Measurements from ENCODE around the gene SLC22A2.
A peak's percentile ranks its signal among the peaks of the same experiment; 100 is the strongest.
"Not testable (repeated sequence)": the region's sequence is repeated elsewhere in the genome, so short reads cannot be mapped to it uniquely, and the experiment has no call there.

Gene SLC22A2

GRCh38 chr6:160238761-160239751, 19.6 kb downstream of the SLC22A2 start:
- H3K4me3 Mint-ChIP-seq = no peak overlapping the region
- H3K27me3 Mint-ChIP-seq = peaks cover 9% of the 10 kb centered on the region
- peaks cover 8% of the 10 kb centered on the region for H3K9me3 Mint-ChIP-seq
- no peaks in the 10 kb centered on the region for H3K36me3 Mint-ChIP-seq
- peak overlapping the region; percentile 5 for H3K27ac Mint-ChIP-seq
- H3K4me1 Mint-ChIP-seq = no peaks in the 10 kb centered on the region

GRCh38 chr6:160238278-160238711, 20.3 kb downstream of the SLC22A2 start:
- Mint-ChIP-seq H3K4me3 (no peak overlapping the region), H3K9me3 (peaks cover 8% of the 10 kb centered on the region), H3K27ac (no peak overlapping the region), H3K36me3 (no peaks in the 10 kb centered on the region), H3K4me1 (no peaks in the 10 kb centered on the region), H3K27me3 (peaks cover 9% of the 10 kb centered on the region)

- not testable (repeated sequence) for H3K4me3 Mint-ChIP-seq, H3K27ac Mint-ChIP-seq, H3K9me3 Mint-ChIP-seq, H3K4me1 Mint-ChIP-seq, H3K27me3 Mint-ChIP-seq, H3K36me3 Mint-ChIP-seq
These were observed 20.9 kb downstream of the SLC22A2 start for GRCh38 chr6:160237597-160238275.

- H3K4me3 Mint-ChIP-seq, H3K27me3 Mint-ChIP-seq, H3K9me3 Mint-ChIP-seq, H3K4me1 Mint-ChIP-seq, H3K27ac Mint-ChIP-seq, H3K36me3 Mint-ChIP-seq: not testable (repeated sequence)
These were observed 22.3 kb downstream of the SLC22A2 start for GRCh38 chr6:160236235-160236872.

GRCh38 chr6:160233950-160234640, 24.5 kb downstream of the SLC22A2 start:
- not testable (repeated sequence) for H3K27me3 Mint-ChIP-seq, H3K27ac Mint-ChIP-seq, H3K4me1 Mint-ChIP-seq, H3K4me3 Mint-ChIP-seq, H3K36me3 Mint-ChIP-seq
- peaks cover 13% of the 10 kb centered on the region for H3K9me3 Mint-ChIP-seq

GRCh38 chr6:160227769-160228161, 30.9 kb downstream of the SLC22A2 start:
- Mint-ChIP-seq H3K36me3 (peaks cover 5% of the 10 kb centered on the region), H3K4me3 (no peak overlapping the region), H3K27me3 (peaks cover 8% of the 10 kb centered on the region), H3K4me1 (no peaks in the 10 kb centered on the region), H3K27ac (no peak overlapping the region), H3K9me3 (peaks cover 4% of the 10 kb centered on the region)

GRCh38 chr6:160227038-160227768, 31.4 kb downstream of the SLC22A2 start:
- H3K36me3 Mint-ChIP-seq = peaks cover 5% of the 10 kb centered on the region
- H3K27me3 Mint-ChIP-seq = peaks cover 8% of the 10 kb centered on the region
- H3K27ac Mint-ChIP-seq = peak overlapping the region; percentile 53
- no peak overlapping the region for H3K4me3 Mint-ChIP-seq
- no peaks in the 10 kb centered on the region for H3K4me1 Mint-ChIP-seq
- H3K9me3 Mint-ChIP-seq = peaks cover 4% of the 10 kb centered on the region

- no peak overlapping the region for H3K27ac Mint-ChIP-seq
- peaks cover 11% of the 10 kb centered on the region for H3K27me3 Mint-ChIP-seq
- peaks cover 5% of the 10 kb centered on the region for H3K36me3 Mint-ChIP-seq
- H3K4me3 Mint-ChIP-seq = no peak overlapping the region
- peaks cover 4% of the 10 kb centered on the region for H3K9me3 Mint-ChIP-seq
- H3K4me1 Mint-ChIP-seq = no peaks in the 10 kb centered on the region
These were observed 32.5 kb downstream of the SLC22A2 start for GRCh38 chr6:160226118-160226591.

- peaks cover 2% of the 10 kb centered on the region for H3K36me3 Mint-ChIP-seq
- H3K4me3 Mint-ChIP-seq = no peak overlapping the region
- H3K27me3 Mint-ChIP-seq = peaks cover 8% of the 10 kb centered on the region
- H3K4me1 Mint-ChIP-seq = no peaks in the 10 kb centered on the region
- H3K27ac Mint-ChIP-seq = no peak overlapping the region
- peaks cover 2% of the 10 kb centered on the region for H3K9me3 Mint-ChIP-seq
These were observed 33.9 kb downstream of the SLC22A2 start for GRCh38 chr6:160224639-160225237.

- H3K4me1 Mint-ChIP-seq = no peaks in the 10 kb centered on the region
- no peaks in the 10 kb centered on the region for H3K36me3 Mint-ChIP-seq
- H3K27me3 Mint-ChIP-seq = peaks cover 10% of the 10 kb centered on the region
- no peaks in the 10 kb centered on the region for H3K9me3 Mint-ChIP-seq
- H3K27ac Mint-ChIP-seq = no peak overlapping the region
- H3K4me3 Mint-ChIP-seq = no peak overlapping the region
These were observed 36.1 kb downstream of the SLC22A2 start for GRCh38 chr6:160222491-160222890.

GRCh38 chr6:160221918-160222317, 36.7 kb downstream of the SLC22A2 start:
- H3K4me1 Mint-ChIP-seq = no peaks in the 10 kb centered on the region
- no peak overlapping the region for H3K4me3 Mint-ChIP-seq
- no peaks in the 10 kb centered on the region for H3K36me3 Mint-ChIP-seq
- no peak overlapping the region for H3K27ac Mint-ChIP-seq
- no peaks in the 10 kb centered on the region for H3K9me3 Mint-ChIP-seq
- peaks cover 15% of the 10 kb centered on the region for H3K27me3 Mint-ChIP-seq

GRCh38 chr6:160221423-160221822, 37.2 kb downstream of the SLC22A2 start:
- no peaks in the 10 kb centered on the region for H3K36me3 Mint-ChIP-seq
- no peak overlapping the region for H3K4me3 Mint-ChIP-seq
- no peaks in the 10 kb centered on the region for H3K4me1 Mint-ChIP-seq
- peaks cover 15% of the 10 kb centered on the region for H3K27me3 Mint-ChIP-seq
- no peaks in the 10 kb centered on the region for H3K9me3 Mint-ChIP-seq
- H3K27ac Mint-ChIP-seq = no peak overlapping the region

GRCh38 chr6:160218810-160219209, 39.8 kb downstream of the SLC22A2 start:
- no peaks in the 10 kb centered on the region for H3K4me1 Mint-ChIP-seq
- H3K9me3 Mint-ChIP-seq = peaks cover 5% of the 10 kb centered on the region
- H3K27me3 Mint-ChIP-seq = peaks cover 29% of the 10 kb centered on the region
- no peak overlapping the region for H3K4me3 Mint-ChIP-seq
- H3K27ac Mint-ChIP-seq = no peak overlapping the region
- no peaks in the 10 kb centered on the region for H3K36me3 Mint-ChIP-seq

GRCh38 chr6:160217863-160218262, 40.8 kb downstream of the SLC22A2 start:
- Mint-ChIP-seq H3K4me1 (no peaks in the 10 kb centered on the region), H3K9me3 (peaks cover 5% of the 10 kb centered on the region), H3K36me3 (peaks cover 2% of the 10 kb centered on the region), H3K27ac (no peak overlapping the region), H3K4me3 (no peak overlapping the region), H3K27me3 (peaks cover 35% of the 10 kb centered on the region)
